Activated T-cell treated with anti-CD3 and anti-CD28 coated beads, Interleukin-2, amount 50 U/mL, for 72 hours (primary cell): ENCODE measurements around the gene POP4. TPM values are rescaled to one million over a fixed set of nuclear protein-coding genes. Genes with fewer than 3 reads are reported as not detected.

Source experiments
- ATAC-seq, 2 donors: fragments of 150-1000 bp; cut with Tn5 transposase; replicated peaks in 1 of 2; 2 replicates each; pipeline ENCODE4 v1.10.0; 2021; ENCODE audit warnings: moderate library complexity in 2 of 2, mild to moderate bottlenecking in 1 of 2
- DNase-seq, 2 donors: peaks; one replicate each; pipeline ENCODE4 v3.0.0; 2021 to 2022; ENCODE audit warnings: mixed read lengths in 1 of 2
- H3K27ac Mint-ChIP-seq: one replicate; pipeline ENCODE4 v1.8.0; 2022; ENCODE audit warnings: mild to moderate bottlenecking, moderate library complexity, mixed read lengths
- H3K27me3 Mint-ChIP-seq: one replicate; pipeline ENCODE4 v1.8.0; 2022; ENCODE audit warnings: low read depth, mixed read lengths
- H3K36me3 Mint-ChIP-seq, 2 donors: one replicate each; pipeline ENCODE4 v1.8.0; 2022; ENCODE audit warnings: mixed read lengths in 2 of 2, mild to moderate bottlenecking in 1 of 2; ENCODE audit not compliant: insufficient read depth in 2 of 2
- H3K4me1 Mint-ChIP-seq: one replicate; pipeline ENCODE4 v1.8.0; 2022; ENCODE audit warnings: low read depth, mixed read lengths
- H3K4me3 Mint-ChIP-seq, 2 donors: one replicate each; pipeline ENCODE4 v1.8.0; 2022; ENCODE audit warnings: mild to moderate bottlenecking in 2 of 2, mixed read lengths in 2 of 2, moderate library complexity in 2 of 2
- H3K9me3 Mint-ChIP-seq, 2 donors: one replicate each; pipeline ENCODE4 v1.8.0; 2022; ENCODE audit warnings: mixed read lengths in 2 of 2
- total RNA-seq, 2 donors: library from RNA; stranded (reverse); gene quantifications; one replicate each; pipeline ENCODE4 v1.2.3, GENCODE V29; 2022

The POP4 gene
- total RNA-seq, 2 donors from 2014 or later, result 62.6 to 65.3 TPM

DNA sequence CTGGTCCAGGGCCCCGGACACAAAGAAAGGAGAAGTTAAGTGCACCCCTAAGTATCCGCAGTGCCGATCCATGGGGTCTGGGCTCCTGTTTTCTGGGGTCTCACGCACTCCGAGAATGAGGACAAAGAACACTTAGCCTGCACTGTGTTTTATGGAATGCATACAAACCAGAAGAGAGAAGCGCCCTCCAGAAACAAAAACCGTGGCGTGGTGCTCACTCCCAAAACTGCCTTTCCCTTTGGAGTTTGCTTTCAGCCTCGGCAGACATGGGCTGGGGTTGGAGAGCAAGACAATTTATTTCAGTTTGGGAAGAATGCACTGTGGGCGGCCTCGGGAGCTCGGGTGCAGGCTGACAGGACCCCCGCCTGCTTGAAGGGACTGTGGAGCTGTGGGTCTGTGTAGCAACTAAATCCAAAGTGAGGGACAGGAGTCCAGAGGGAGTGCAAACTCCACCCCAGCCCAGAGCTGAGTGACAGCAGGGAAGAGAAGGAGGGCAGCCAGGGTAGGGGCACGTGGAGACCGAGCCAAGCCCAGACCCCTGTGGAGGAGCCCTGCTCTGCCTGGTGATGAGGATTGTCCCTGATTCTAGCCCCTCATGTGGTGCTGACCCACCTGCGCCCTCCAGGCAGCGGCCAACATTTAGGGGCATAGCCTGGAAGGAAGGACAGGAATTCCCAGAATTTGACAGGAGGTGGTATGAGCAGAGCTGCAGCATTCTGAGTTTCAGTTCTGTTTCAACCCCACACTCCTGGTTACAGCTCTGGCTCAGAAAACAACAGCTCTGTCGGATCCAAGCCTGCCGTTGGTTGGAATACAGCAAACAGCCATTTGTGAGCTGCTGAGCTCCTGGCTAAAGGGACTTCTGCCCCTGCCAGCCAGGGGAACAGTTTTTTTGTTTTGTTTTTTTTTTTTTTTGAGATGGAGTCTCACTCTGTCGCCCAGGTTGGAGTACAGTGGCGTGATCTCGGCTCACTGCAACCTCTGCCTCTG, 37.8 kb upstream of the POP4 start:
- DNase-seq (no peak), ATAC-seq (no peak)
- Mint-ChIP-seq H3K9me3 (no peaks in the 10 kb centered on the region), H3K27ac (no peak overlapping the region), H3K36me3 (no peaks in the 10 kb centered on the region), H3K4me3 (no peak overlapping the region), H3K4me1 (peaks cover 15% of the 10 kb centered on the region), H3K27me3 (peaks cover 69% of the 10 kb centered on the region)

DNA sequence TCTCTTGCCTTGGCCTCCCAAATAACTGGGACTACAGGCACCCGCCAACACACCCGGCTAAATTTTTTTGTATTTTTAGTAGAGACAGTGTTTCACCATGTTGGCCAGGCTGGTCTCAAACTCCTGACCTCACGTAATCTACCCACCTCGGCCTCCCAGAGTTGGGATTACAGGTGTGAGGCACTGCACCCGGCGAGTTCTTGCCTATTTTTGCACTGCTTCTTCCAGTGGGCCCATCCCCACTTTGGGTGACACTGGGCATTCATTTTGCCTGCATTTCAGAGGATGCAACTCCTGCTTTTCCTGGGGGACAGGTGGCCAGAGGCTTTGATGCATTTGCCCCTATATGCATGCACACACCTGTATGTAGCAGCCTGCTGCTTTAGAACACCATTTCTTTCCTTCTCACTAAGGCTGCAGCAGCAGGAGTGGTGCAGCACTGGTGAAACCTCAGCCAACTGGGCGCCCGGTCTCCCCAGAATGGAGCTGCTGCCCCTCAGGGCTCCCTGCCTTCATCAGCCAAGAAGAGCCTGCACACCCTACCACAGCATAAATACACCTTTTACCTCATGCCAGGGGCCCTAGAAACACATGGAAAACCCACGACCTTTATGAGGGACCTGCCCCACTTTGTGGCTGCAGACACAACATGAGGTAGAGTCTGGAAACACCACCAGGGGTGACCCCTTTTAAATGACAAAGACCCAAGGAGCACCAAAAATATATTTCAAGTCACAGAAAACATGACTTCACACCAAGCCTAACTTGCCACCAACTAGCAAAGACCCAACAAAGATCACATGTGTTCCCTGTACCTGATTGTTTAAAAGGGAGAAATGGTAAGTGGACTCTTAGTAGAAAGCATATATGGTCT, 36.8 kb upstream of the POP4 start:
- ATAC-seq (no peak), DNase-seq (no peak)
- H3K4me1 Mint-ChIP-seq, result peaks cover 15% of the 10 kb centered on the region
- H3K36me3 Mint-ChIP-seq, result no peaks in the 10 kb centered on the region
- peaks cover 72% of the 10 kb centered on the region for H3K27me3 Mint-ChIP-seq
- H3K9me3 Mint-ChIP-seq, result no peaks in the 10 kb centered on the region
- H3K27ac Mint-ChIP-seq, result no peak overlapping the region
- H3K4me3 Mint-ChIP-seq, result no peak overlapping the region

DNA sequence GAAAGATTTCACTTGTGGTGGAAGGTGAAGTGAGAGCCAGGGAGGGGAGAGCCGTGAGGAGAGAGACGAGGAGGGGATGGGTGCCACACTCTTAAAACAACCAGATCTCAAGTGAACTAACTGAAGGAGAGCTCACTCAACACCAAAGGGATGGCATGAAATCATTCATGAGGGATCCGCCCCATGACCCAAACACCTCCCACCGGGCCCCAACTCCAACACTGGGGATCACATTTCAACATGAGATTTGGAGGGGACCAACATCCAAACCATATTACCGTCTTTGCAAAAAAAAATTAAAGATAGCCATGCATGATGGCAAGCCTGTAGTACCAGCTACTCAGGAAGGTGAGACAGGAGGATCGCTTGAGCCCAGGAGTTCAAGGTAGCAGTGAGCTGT, 34.9 kb upstream of the POP4 start:
- no peak for DNase-seq
- no peak for ATAC-seq
- Mint-ChIP-seq H3K9me3 (no peaks in the 10 kb centered on the region), H3K27ac (no peak overlapping the region), H3K4me1 (peaks cover 10% of the 10 kb centered on the region), H3K4me3 (no peak overlapping the region), H3K27me3 (peaks cover 91% of the 10 kb centered on the region), H3K36me3 (no peaks in the 10 kb centered on the region)

DNA sequence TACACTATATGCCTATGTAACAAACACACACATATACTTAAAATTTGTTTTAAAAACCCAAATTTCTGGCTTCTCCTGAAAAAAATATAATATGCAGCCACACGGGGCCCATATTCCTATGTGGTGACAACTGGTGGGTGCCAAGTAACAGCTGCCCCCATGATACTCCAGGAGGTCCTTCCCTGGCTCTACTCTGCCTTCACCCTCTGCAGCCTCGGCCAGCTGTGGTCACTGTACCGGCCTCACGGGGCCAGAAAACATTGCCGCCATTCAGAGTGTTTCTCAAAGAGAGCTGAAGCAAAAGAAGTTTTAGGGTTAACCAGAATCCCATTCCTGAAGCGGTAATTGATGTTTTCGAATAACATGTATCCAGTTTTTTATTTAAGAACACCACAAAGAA, 32.6 kb upstream of the POP4 start:
- H3K36me3 Mint-ChIP-seq, result no peaks in the 10 kb centered on the region
- peaks cover 91% of the 10 kb centered on the region for H3K27me3 Mint-ChIP-seq
- no peak overlapping the region for H3K4me3 Mint-ChIP-seq
- H3K27ac Mint-ChIP-seq, result no peak overlapping the region
- peaks cover 28% of the 10 kb centered on the region for H3K4me1 Mint-ChIP-seq
- ATAC-seq, result no peak
- no peak for DNase-seq
- H3K9me3 Mint-ChIP-seq, result no peaks in the 10 kb centered on the region

DNA sequence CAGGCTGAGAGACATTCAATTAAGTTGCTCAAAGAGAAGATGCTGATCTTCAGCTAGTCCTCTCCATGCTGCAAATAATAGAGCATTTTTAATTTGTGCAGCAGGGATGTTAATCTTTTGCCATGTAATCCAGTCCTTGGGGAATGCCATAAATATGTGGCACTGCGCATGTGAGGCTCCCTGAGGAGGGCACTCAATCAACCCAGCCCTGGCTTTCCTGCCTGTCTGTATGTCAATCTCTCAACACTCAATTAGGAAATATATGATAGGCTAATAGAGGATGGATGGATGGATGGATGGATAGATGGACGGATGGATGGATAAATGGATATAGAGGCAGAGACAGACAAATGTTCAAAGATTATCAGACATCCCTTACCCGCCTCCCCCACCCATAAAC, 31.6 kb upstream of the POP4 start:
- H3K4me1 Mint-ChIP-seq, result peaks cover 28% of the 10 kb centered on the region
- DNase-seq (no peak), ATAC-seq (no peak)
- no peaks in the 10 kb centered on the region for H3K36me3 Mint-ChIP-seq
- no peaks in the 10 kb centered on the region for H3K9me3 Mint-ChIP-seq
- no peak overlapping the region for H3K4me3 Mint-ChIP-seq
- H3K27me3 Mint-ChIP-seq, result peaks cover 94% of the 10 kb centered on the region
- H3K27ac Mint-ChIP-seq, result no peak overlapping the region

DNA sequence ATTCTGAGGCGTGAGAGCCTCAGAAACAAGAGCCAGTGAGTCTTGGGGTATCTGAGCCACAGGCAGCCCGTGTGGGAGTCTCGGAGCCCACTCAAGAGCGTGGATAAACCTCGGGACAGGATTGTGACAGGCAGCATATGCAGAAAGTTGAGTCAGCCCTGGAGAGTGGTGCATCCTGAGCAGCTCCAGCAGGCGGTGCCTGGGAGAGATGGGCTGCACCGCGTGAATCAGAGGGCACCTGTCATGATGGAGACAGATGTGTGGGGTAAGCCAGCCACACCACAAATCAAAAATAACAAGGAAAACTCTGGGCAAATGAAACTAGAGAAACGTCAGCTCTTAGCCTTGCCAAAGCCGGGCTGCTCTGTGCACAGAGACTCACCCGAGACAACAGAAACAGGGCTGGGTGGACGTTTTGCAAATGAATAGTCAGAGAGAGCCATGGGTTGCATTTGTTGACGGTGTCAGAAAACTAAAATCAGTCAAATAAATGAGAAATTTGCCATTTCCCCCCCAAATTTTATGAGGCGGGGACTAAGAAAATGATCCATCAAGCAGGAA, 30.0 kb upstream of the POP4 start:
- Mint-ChIP-seq H3K27me3 (peaks cover 92% of the 10 kb centered on the region), H3K36me3 (peaks cover 4% of the 10 kb centered on the region in 2 donors), H3K4me3 (peak overlapping the region; percentile 9 to 57), H3K27ac (no peak overlapping the region), H3K9me3 (peaks cover 4 to 5% of the 10 kb centered on the region in 2 donors), H3K4me1 (peaks cover 28% of the 10 kb centered on the region)
- peak; percentile 56 to 57 for ATAC-seq
- DNase-seq, result no peak

DNA sequence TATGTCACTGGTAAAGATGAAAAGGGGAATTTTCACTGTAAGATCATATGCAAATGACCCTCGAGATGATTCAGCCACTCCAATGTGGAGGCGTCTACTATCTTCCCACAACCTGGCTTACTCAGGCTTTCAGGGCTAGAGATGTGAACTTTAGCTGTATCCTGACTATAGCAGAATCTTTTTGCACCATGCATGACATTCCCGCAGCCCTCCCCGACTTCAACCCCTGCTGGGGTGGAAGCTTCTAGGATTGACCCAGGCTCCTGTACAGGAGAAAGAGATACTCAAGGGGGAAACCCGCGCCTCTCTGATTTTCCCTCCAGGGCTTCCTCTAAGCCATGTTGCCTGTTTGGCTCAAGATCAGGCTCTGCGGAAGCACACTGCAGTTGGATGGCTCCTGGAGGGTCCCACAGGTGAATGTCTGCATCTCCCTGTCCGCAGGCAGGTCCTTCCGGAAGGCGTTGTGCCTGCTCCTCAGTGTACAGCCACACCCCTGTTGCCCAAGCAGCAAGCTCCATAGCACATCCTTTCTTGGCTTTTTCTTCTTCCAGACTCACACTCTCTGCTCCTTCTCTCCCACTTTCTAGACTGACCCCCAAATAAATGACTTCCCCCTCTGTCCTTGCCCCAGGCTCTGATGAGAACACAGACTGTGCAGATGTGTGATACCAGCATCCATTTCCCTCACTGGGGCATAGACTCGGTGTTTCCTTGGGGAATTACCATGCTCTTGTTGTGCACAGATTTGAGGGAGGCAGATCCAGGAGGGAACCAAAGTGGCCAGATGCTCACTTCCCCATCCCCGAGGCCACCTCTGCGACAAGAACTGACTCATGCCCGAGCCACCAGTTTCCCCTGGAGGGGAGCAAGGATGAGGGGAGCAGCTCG, 29.1 kb upstream of the POP4 start:
- H3K4me1 Mint-ChIP-seq, result peaks cover 28% of the 10 kb centered on the region
- ATAC-seq (peak; percentile 97 to 98), DNase-seq (peak; percentile 42 to 48)

DNA sequence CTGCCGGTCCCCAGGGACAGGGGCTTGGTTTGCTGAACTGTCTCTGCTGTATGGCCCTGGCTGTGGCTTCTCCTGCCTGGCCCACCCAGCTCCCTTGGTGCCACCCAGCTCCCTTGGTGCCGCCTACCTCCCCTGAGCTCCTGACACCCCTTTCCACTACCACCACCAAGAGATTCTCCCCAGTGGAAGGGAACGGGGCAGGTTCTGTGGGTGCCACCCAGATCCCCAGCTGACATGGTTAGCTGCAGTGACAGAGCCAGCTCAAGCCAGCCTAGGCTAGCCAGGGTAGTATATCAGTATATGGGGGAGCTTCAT, 28.5 kb upstream of the POP4 start:
- DNase-seq (no peak), ATAC-seq (no peak)
- Mint-ChIP-seq H3K36me3 (peaks cover 6 to 7% of the 10 kb centered on the region in 2 donors), H3K27ac (no peak overlapping the region), H3K9me3 (peaks cover 4 to 8% of the 10 kb centered on the region in 2 donors), H3K27me3 (peaks cover 82% of the 10 kb centered on the region), H3K4me3 (peak overlapping the region in 1 of 2 donors; percentile 34), H3K4me1 (peaks cover 30% of the 10 kb centered on the region)

More for the DNA sequence above, 29.1 kb upstream of the POP4 start:
- Mint-ChIP-seq H3K27ac (no peak overlapping the region), H3K27me3 (peaks cover 88% of the 10 kb centered on the region), H3K4me3 (peak overlapping the region; percentile 9 to 43), H3K36me3 (peaks cover 6 to 7% of the 10 kb centered on the region in 2 donors), H3K9me3 (peaks cover 4 to 7% of the 10 kb centered on the region in 2 donors)

DNA sequence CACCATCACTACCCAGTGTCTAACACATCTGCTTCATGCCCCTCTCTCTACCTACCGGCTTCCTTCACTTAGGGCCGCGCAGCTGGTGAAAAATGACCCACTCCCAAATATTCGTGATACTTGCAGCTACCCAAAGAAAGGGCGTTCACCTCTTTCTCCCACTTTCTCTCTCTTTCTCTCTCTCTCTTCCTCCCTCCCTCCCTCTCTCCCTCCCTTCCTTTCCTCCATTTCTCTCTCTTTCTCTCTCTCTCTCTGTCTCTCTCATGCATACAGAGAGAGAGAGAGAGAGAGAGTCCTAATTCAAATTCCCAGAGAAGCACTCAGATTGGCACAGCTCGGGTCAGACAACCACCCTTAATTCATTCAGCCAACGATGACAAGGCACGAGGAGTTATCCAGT, 27.7 kb upstream of the POP4 start:
- H3K9me3 Mint-ChIP-seq, result peaks cover 4 to 9% of the 10 kb centered on the region in 2 donors
- H3K36me3 Mint-ChIP-seq, result peaks cover 6 to 7% of the 10 kb centered on the region in 2 donors
- H3K27me3 Mint-ChIP-seq, result peaks cover 75% of the 10 kb centered on the region
- H3K27ac Mint-ChIP-seq, result no peak overlapping the region
- ATAC-seq (no peak), DNase-seq (no peak)
- no peak overlapping the region for H3K4me3 Mint-ChIP-seq
- peaks cover 37% of the 10 kb centered on the region for H3K4me1 Mint-ChIP-seq

DNA sequence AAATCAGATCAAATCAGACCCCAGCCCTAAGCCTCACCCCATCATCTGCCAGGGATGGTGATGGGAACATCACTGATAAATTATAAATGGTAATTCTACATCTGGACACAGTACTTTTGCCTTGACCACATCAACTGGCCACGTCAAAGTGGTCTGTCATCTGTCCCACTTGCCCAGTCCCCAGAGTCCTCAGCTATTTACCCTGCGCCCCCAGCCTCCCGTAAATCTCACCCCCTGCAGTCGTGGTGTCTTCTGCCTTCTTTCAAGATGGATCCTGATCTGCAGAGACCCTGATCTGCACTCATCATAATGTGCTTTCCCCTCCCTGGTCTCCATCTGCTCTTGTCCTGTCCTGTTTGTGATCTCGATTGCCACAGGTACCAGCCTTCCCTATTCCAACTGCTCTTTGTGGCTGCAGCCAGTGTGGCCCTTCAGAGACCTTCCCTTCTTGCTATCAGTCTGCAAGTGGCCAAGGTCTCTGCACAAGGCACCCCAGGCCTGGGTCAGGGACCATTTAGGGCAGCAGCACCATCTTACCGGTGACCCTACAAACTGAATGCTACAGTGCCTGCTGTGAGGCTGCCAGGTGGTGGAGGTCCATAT, 26.7 kb upstream of the POP4 start:
- no peak overlapping the region for H3K27ac Mint-ChIP-seq

DNA sequence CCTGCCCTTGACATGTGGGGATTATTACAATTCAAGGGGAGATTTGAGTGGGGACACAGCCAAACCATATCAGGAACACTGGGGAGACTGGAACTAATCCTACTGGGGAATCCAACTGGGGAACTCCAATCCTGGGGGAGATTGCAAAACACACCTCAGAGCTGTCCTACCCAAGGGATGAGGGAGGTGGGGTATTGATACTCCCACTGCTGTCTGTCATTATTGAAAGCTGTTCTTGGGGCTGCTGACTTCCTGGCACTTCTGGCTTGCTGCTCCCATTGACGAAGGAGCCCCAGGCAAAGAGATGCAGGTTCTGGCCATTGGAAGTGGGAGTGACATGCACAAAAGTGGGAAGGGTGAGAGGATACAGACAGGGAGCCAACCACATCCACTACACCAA, 24.7 kb upstream of the POP4 start:
- peaks cover 74% of the 10 kb centered on the region for H3K27me3 Mint-ChIP-seq
- ATAC-seq (no peak), DNase-seq (no peak)
- H3K4me1 Mint-ChIP-seq, result peaks cover 43% of the 10 kb centered on the region
- no peak overlapping the region for H3K27ac Mint-ChIP-seq
- peaks cover 4 to 9% of the 10 kb centered on the region in 2 donors for H3K9me3 Mint-ChIP-seq
- peaks cover 8 to 10% of the 10 kb centered on the region in 2 donors for H3K36me3 Mint-ChIP-seq
- H3K4me3 Mint-ChIP-seq, result no peak overlapping the region

More for the DNA sequence above, 26.7 kb upstream of the POP4 start:
- DNase-seq (no peak), ATAC-seq (no peak)
- Mint-ChIP-seq H3K36me3 (peaks cover 8 to 10% of the 10 kb centered on the region in 2 donors), H3K4me1 (peaks cover 46% of the 10 kb centered on the region), H3K9me3 (peaks cover 4 to 9% of the 10 kb centered on the region in 2 donors), H3K4me3 (no peak overlapping the region), H3K27me3 (peaks cover 74% of the 10 kb centered on the region)
